ENCODE data around the gene TBX1. TPM values are rescaled to one million over a fixed set of nuclear protein-coding genes. Genes with fewer than 3 reads are reported as not detected.
"Not testable (repeated sequence)": the region's sequence is repeated elsewhere in the genome, so short reads cannot be mapped to it uniquely, and the experiment has no call there.

Gene TBX1
- total RNA-seq, 8 experiments from 2014 or later, result 0.23 to 1.9 (median 0.57) TPM; not detected in 1

- not testable (repeated sequence) for ATAC-seq (replicated peaks in 6 of 8); H3K27ac ChIP-seq; H3K4me3 ChIP-seq
- 27 to 80% methylated on average over 1 to 11 of the region's 96 CpGs; no CpG with 5 or more reads in 8 of the 10 experiments for WGBS, 10 experiments
- peaks cover 30 to 43% of the 10 kb centered on the region in 2 donors for H3K4me1 ChIP-seq (replicated peaks in 1 of 2)
- in situ Hi-C loops (cut with MboI; ENCODE audit: low pct_unique_long_range_greater_than_20kb in 2 of 9, low sequenced_read_pairs in 9 of 9, unreplicated experiment in 9 of 9), result loop anchor here in 1 of 9 experiments (10.0 kb wide), 1 partner anchor 189 kb away; no protein-coding TSS in a partner anchor
Observed at GRCh38 chr22:19726064-19726788, 34.4 kb upstream of the TBX1 start.

- ATAC-seq (replicated peaks in 6 of 8), result no peak
- H3K4me3 ChIP-seq, result no peak overlapping the region
- H3K27ac ChIP-seq, result no peak overlapping the region
- WGBS, 10 experiments, result 55 to 100% methylated on average over 1 to 2 of the region's 61 CpGs; no CpG with 5 or more reads in 8 of the 10 experiments
- peaks cover 30 to 43% of the 10 kb centered on the region in 2 donors for H3K4me1 ChIP-seq (replicated peaks in 1 of 2)
- in situ Hi-C loops (cut with MboI; ENCODE audit: low pct_unique_long_range_greater_than_20kb in 2 of 9, low sequenced_read_pairs in 9 of 9, unreplicated experiment in 9 of 9), result loop anchor here in 1 of 9 experiments (10.0 kb wide), 1 partner anchor 187 kb away; no protein-coding TSS in a partner anchor
Observed at GRCh38 chr22:19727310-19728150, 33.0 kb upstream of the TBX1 start.

GRCh38 chr22:19728271-19728670, 32.3 kb upstream of the TBX1 start:
- WGBS, 10 experiments, result 60 to 100% (median 77%) methylated on average over 1 to 3 of the region's 6 CpGs; no CpG with 5 or more reads in 6 of the 10 experiments
- Histone ChIP-seq H3K4me1 (replicated peaks in 1 of 2) (peaks cover 23 to 40% of the 10 kb centered on the region in 2 donors), H3K27ac (no peak overlapping the region), H3K4me3 (no peak overlapping the region)
- in situ Hi-C loops (cut with MboI; ENCODE audit: low pct_unique_long_range_greater_than_20kb in 2 of 9, low sequenced_read_pairs in 9 of 9, unreplicated experiment in 9 of 9), result loop anchor here in 1 of 9 experiments (10.0 kb wide), 1 partner anchor 187 kb away; no protein-coding TSS in a partner anchor
- no peak for ATAC-seq (replicated peaks in 6 of 8)

- in situ Hi-C loops (cut with MboI; ENCODE audit: low pct_unique_long_range_greater_than_20kb in 2 of 9, low sequenced_read_pairs in 9 of 9, unreplicated experiment in 9 of 9), result loop anchor here in 1 of 9 experiments (10.0 kb wide), 1 partner anchor 186 kb away; no protein-coding TSS in a partner anchor
- Histone ChIP-seq H3K4me3 (no peak overlapping the region), H3K4me1 (replicated peaks in 1 of 2) (peaks cover 17 to 34% of the 10 kb centered on the region in 2 donors), H3K27ac (no peak overlapping the region)
- no peak for ATAC-seq (replicated peaks in 6 of 8)
- WGBS, 10 experiments, result 16 to 67% methylated on average over 1 to 7 of the region's 10 CpGs; no CpG with 5 or more reads in 8 of the 10 experiments
Observed at GRCh38 chr22:19728836-19729235, 31.7 kb upstream of the TBX1 start.

GRCh38 chr22:19729507-19729906, 31.1 kb upstream of the TBX1 start:
- H3K4me1 ChIP-seq (replicated peaks in 1 of 2), result peaks cover 17 to 30% of the 10 kb centered on the region in 2 donors
- H3K27ac ChIP-seq, result no peak overlapping the region
- in situ Hi-C loops (cut with MboI; ENCODE audit: low pct_unique_long_range_greater_than_20kb in 2 of 9, low sequenced_read_pairs in 9 of 9, unreplicated experiment in 9 of 9), result loop anchor here in 1 of 9 experiments (10.0 kb wide), 1 partner anchor 185 kb away; no protein-coding TSS in a partner anchor
- H3K4me3 ChIP-seq, result no peak overlapping the region
- no peak for ATAC-seq (replicated peaks in 6 of 8)
- WGBS, 10 experiments, result 60 to 80% methylated on average over 1 to 2 of the region's 9 CpGs; no CpG with 5 or more reads in 8 of the 10 experiments

- 33 to 90% methylated on average over 1 to 2 of the region's 8 CpGs; no CpG with 5 or more reads in 8 of the 10 experiments for WGBS, 10 experiments
- peak overlapping the region in 1 of 2 donors; percentile 18 for H3K27ac ChIP-seq
- ATAC-seq (replicated peaks in 6 of 8), result peak in 4 of 8 experiments; percentile 7 to 49 (median 42)
- H3K4me3 ChIP-seq, result no peak overlapping the region
- in situ Hi-C loops (cut with MboI; ENCODE audit: low pct_unique_long_range_greater_than_20kb in 2 of 9, low sequenced_read_pairs in 9 of 9, unreplicated experiment in 9 of 9), result no loop called here
- peaks cover 20 to 27% of the 10 kb centered on the region in 2 donors for H3K4me1 ChIP-seq (replicated peaks in 1 of 2)
Observed at GRCh38 chr22:19730198-19730597, 30.4 kb upstream of the TBX1 start.

- Histone ChIP-seq H3K4me3 (peak overlapping the region in 3 of 5 donors; percentile 1 to 26 (median 8)), H3K4me1 (replicated peaks in 1 of 2) (peaks cover 26 to 34% of the 10 kb centered on the region in 2 donors), H3K27ac (peak overlapping the region in 1 of 2 donors; percentile 18)
- 0 to 40% (median 12%) methylated on average over 2 to 7 of the region's 48 CpGs; no CpG with 5 or more reads in 6 of the 10 experiments for WGBS, 10 experiments
- peak; percentile 66 to 98 (median 88) for ATAC-seq (replicated peaks in 6 of 8)
- in situ Hi-C loops (cut with MboI; ENCODE audit: low pct_unique_long_range_greater_than_20kb in 2 of 9, low sequenced_read_pairs in 9 of 9, unreplicated experiment in 9 of 9), result no loop called here
Observed at GRCh38 chr22:19730655-19731360, 29.8 kb upstream of the TBX1 start.

- ATAC-seq (replicated peaks in 6 of 8), result peak in 4 of 8 experiments; percentile 11 to 55 (median 50)
- H3K4me3 ChIP-seq, result no peak overlapping the region
- H3K4me1 ChIP-seq (replicated peaks in 1 of 2), result peaks cover 33 to 41% of the 10 kb centered on the region in 2 donors
- H3K27ac ChIP-seq, result peak overlapping the region in 1 of 2 donors; percentile 18
- in situ Hi-C loops (cut with MboI; ENCODE audit: low pct_unique_long_range_greater_than_20kb in 2 of 9, low sequenced_read_pairs in 9 of 9, unreplicated experiment in 9 of 9), result no loop called here
- WGBS, 10 experiments, result no CpG with 5 or more reads among the region's 21 CpGs
Observed at GRCh38 chr22:19731361-19732135, 29.0 kb upstream of the TBX1 start.

- in situ Hi-C loops (cut with MboI; ENCODE audit: low pct_unique_long_range_greater_than_20kb in 2 of 9, low sequenced_read_pairs in 9 of 9, unreplicated experiment in 9 of 9), result no loop called here
Observed at GRCh38 chr22:19732403-19733113, 28.0 kb upstream of the TBX1 start.

GRCh38 chr22:19733755-19734154, 26.8 kb upstream of the TBX1 start:
- H3K27ac ChIP-seq, result no peak overlapping the region
- ATAC-seq (replicated peaks in 6 of 8), result no peak
- WGBS, 10 experiments, result 0 to 100% (median 40%) methylated on average over 1 to 2 of the region's 5 CpGs; no CpG with 5 or more reads in 7 of the 10 experiments
- in situ Hi-C loops (cut with MboI; ENCODE audit: low pct_unique_long_range_greater_than_20kb in 2 of 9, low sequenced_read_pairs in 9 of 9, unreplicated experiment in 9 of 9), result no loop called here
- peaks cover 53 to 63% of the 10 kb centered on the region in 2 donors for H3K4me1 ChIP-seq (replicated peaks in 1 of 2)
- H3K4me3 ChIP-seq, result no peak overlapping the region

More at GRCh38 chr22:19732403-19733113, 28.0 kb upstream of the TBX1 start:
- Histone ChIP-seq H3K27ac (no peak overlapping the region), H3K4me1 (replicated peaks in 1 of 2) (peaks cover 43 to 51% of the 10 kb centered on the region in 2 donors), H3K4me3 (no peak overlapping the region)
- WGBS, 10 experiments, result 20 to 100% (median 89%) methylated on average over 1 to 7 of the region's 10 CpGs; no CpG with 5 or more reads in 4 of the 10 experiments
- ATAC-seq (replicated peaks in 6 of 8), result no peak

GRCh38 chr22:19734163-19734562, 26.4 kb upstream of the TBX1 start:
- H3K4me1 ChIP-seq (replicated peaks in 1 of 2), result peaks cover 53 to 65% of the 10 kb centered on the region in 2 donors
- no peak for ATAC-seq (replicated peaks in 6 of 8)
- H3K27ac ChIP-seq, result no peak overlapping the region
- WGBS, 10 experiments, result 80 to 90% methylated on average over 4 of the region's 7 CpGs; no CpG with 5 or more reads in 8 of the 10 experiments
- in situ Hi-C loops (cut with MboI; ENCODE audit: low pct_unique_long_range_greater_than_20kb in 2 of 9, low sequenced_read_pairs in 9 of 9, unreplicated experiment in 9 of 9), result no loop called here
- no peak overlapping the region for H3K4me3 ChIP-seq

Measured in motor neuron (in vitro differentiated cells).